Measurements from ENCODE around the gene MPST. TPM values are rescaled to one million over a fixed set of nuclear protein-coding genes. Genes with fewer than 3 reads are reported as not detected.

The MPST gene
- total RNA-seq, 2 experiments from 2014 or later: 8.5 to 9.1 TPM

- ATAC-seq: no peak
- Mint-ChIP-seq H3K27me3 (peaks cover 23% of the 10 kb centered on the region), H3K4me1 (ENCODE audit: low read depth) (peaks cover 33% of the 10 kb centered on the region), H3K27ac (no peak overlapping the region), H3K36me3 (ENCODE audit: low read depth) (peaks cover 4% of the 10 kb centered on the region), H3K9me3 (no peaks in the 10 kb centered on the region), H3K4me3 (no peak overlapping the region)
- intact Hi-C loops (cut with micrococcal nuclease): no loop called here
- ChIA-PET POLR2A (interaction anchor here (0.6 to 2.2 kb wide), 5 partner anchors 11 to 758 kb away, joined by 4 to 6 read pairs (median 4); partner anchors contain the start of gene KCTD17), CTCF (no interaction called here)
- TF ChIP-seq, protein P1, sequence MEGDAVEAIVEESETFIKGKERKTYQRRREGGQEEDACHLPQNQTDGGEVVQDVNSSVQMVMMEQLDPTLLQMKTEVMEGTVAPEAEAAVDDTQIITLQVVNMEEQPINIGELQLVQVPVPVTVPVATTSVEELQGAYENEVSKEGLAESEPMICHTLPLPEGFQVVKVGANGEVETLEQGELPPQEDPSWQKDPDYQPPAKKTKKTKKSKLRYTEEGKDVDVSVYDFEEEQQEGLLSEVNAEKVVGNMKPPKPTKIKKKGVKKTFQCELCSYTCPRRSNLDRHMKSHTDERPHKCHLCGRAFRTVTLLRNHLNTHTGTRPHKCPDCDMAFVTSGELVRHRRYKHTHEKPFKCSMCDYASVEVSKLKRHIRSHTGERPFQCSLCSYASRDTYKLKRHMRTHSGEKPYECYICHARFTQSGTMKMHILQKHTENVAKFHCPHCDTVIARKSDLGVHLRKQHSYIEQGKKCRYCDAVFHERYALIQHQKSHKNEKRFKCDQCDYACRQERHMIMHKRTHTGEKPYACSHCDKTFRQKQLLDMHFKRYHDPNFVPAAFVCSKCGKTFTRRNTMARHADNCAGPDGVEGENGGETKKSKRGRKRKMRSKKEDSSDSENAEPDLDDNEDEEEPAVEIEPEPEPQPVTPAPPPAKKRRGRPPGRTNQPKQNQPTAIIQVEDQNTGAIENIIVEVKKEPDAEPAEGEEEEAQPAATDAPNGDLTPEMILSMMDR (IDR thresholded peaks at IDR 0.05): no peak
- no peak for DNase-seq
These were observed 45.6 kb downstream of the MPST start for GRCh38 chr22:37065180-37065579.

DNA sequence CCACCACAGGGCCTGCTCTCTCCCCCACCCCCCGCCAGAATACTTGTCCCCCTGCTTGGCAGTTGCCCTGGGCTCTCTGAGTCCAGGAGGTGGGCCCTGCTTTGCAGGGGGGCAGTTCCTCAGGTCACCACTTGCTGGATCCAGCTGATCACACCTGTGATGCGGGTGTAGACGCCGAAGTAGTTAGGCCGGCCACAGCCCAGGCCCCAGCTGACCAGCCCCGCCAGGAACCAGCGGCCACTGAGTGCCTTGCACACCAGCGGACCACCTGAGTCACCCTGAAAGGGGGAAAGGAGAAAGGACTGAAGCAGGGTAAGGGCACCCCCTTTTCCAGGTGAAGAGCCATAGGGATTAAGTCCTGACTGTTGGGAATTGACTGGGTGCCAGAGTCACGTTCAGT, 46.4 kb downstream of the MPST start:
- no peak overlapping the region for H3K27ac Mint-ChIP-seq
- ATAC-seq (no peak), DNase-seq (no peak)
- intact Hi-C loops (cut with micrococcal nuclease): no loop called here
- TF ChIP-seq, protein P1 (IDR thresholded peaks at IDR 0.05): no peak
- peaks cover 26% of the 10 kb centered on the region for H3K27me3 Mint-ChIP-seq
- ChIA-PET POLR2A (interaction anchor here (0.6 to 2.2 kb wide), 6 partner anchors 12 to 759 kb away, joined by 3 to 6 read pairs (median 4); no protein-coding TSS in a partner anchor), CTCF (no interaction called here)
- no peak overlapping the region for H3K4me3 Mint-ChIP-seq
- H3K36me3 Mint-ChIP-seq (ENCODE audit: low read depth): peaks cover 4% of the 10 kb centered on the region
- no peaks in the 10 kb centered on the region for H3K9me3 Mint-ChIP-seq
- H3K4me1 Mint-ChIP-seq (ENCODE audit: low read depth): peaks cover 25% of the 10 kb centered on the region

DNA sequence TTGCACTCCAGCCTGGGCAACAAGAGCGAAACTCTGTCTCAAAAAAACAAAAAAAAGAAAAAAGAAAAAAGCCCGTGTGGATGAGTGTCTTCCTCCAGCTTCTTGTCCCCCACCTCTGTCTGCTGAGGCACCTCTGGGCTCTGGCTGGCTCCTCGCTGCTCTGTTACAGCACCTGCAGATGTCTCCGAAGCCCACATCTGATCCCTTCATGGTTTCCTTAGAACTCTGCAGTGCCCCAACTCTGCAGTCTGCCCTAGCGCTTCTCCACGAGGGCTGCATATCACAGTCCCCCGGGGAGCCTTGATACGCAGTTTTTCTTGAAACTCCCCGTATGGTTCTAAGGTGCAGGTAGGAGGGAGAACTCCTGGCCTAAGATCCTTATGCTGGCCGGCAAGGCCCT, 47.9 kb downstream of the MPST start:
- peaks cover 4% of the 10 kb centered on the region for H3K36me3 Mint-ChIP-seq (ENCODE audit: low read depth)
- H3K4me3 Mint-ChIP-seq: no peak overlapping the region

GRCh38 chr22:37068859-37069258, 49.3 kb downstream of the MPST start:
- ATAC-seq: peak; percentile 46
- no peak overlapping the region for H3K4me3 Mint-ChIP-seq
- POLR2A ChIA-PET: interaction anchor here (1.1 to 1.2 kb wide), 2 partner anchors 53 to 103 kb away, joined by 3 to 4 read pairs; no protein-coding TSS in a partner anchor
- intact Hi-C loops (cut with micrococcal nuclease): no loop called here
- H3K27me3 Mint-ChIP-seq: peaks cover 26% of the 10 kb centered on the region
- TF ChIP-seq, protein P1 (IDR thresholded peaks at IDR 0.05): no peak
- no peak for DNase-seq
- peaks cover 2% of the 10 kb centered on the region for H3K4me1 Mint-ChIP-seq (ENCODE audit: low read depth)
- no peak overlapping the region for H3K27ac Mint-ChIP-seq
- CTCF ChIA-PET: interaction anchor here (0.9 to 1.0 kb wide), 2 partner anchors 79 to 131 kb away, joined by 3 read pairs; no protein-coding TSS in a partner anchor
- no peaks in the 10 kb centered on the region for H3K9me3 Mint-ChIP-seq
- H3K36me3 Mint-ChIP-seq (ENCODE audit: low read depth): peaks cover 4% of the 10 kb centered on the region

More for the DNA sequence above, 47.9 kb downstream of the MPST start:
- ATAC-seq: no peak
- intact Hi-C loops (cut with micrococcal nuclease): no loop called here
- H3K9me3 Mint-ChIP-seq: no peaks in the 10 kb centered on the region
- H3K27me3 Mint-ChIP-seq: peaks cover 26% of the 10 kb centered on the region
- no peak for DNase-seq
- H3K27ac Mint-ChIP-seq: no peak overlapping the region
- TF ChIP-seq, protein P1 (IDR thresholded peaks at IDR 0.05): no peak
- H3K4me1 Mint-ChIP-seq (ENCODE audit: low read depth): peaks cover 12% of the 10 kb centered on the region
- ChIA-PET CTCF (no interaction called here), POLR2A (interaction anchor here (1.1 to 1.5 kb wide), 3 partner anchors 15 to 191 kb away, joined by 3 to 6 read pairs (median 3); partner anchors contain the start of gene KCTD17)

DNA sequence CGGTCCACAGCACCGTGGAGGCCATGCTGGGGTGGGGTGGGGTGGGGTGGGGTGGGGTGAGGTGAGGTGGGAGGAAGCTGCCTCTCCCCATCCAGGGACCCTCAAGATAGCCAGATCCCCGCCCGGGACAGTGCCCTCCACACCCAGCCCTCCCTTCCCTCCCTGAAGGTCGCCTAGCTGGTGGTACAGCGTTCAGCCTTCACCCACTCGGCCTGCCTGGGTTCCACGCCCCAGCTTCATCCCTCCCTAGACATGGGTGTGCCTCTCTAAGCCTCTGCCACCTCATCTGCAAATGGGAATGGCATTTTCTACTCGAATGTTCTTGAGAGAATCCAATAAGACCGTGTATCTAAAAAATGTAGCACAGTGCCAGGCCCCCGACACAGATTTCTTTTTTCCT, 49.8 kb downstream of the MPST start:
- peaks cover under 1% of the 10 kb centered on the region for H3K4me1 Mint-ChIP-seq (ENCODE audit: low read depth)
- no peak overlapping the region for H3K27ac Mint-ChIP-seq
- ChIA-PET CTCF (interaction anchor here (1.0 kb wide), 1 partner anchor 131 kb away, joined by 3 read pairs; no protein-coding TSS in a partner anchor), POLR2A (interaction anchor here (1.1 to 1.2 kb wide), 2 partner anchors 53 to 102 kb away, joined by 3 to 4 read pairs; no protein-coding TSS in a partner anchor)
- no peak overlapping the region for H3K4me3 Mint-ChIP-seq
- peaks cover 1% of the 10 kb centered on the region for H3K36me3 Mint-ChIP-seq (ENCODE audit: low read depth)
- H3K27me3 Mint-ChIP-seq: peaks cover 27% of the 10 kb centered on the region
- H3K9me3 Mint-ChIP-seq: no peaks in the 10 kb centered on the region
- TF ChIP-seq, protein P1 (IDR thresholded peaks at IDR 0.05): no peak
- DNase-seq (no peak), ATAC-seq (no peak)
- intact Hi-C loops (cut with micrococcal nuclease): no loop called here

Measured in activated CD8-positive, alpha-beta T cell treated with anti-CD3 and anti-CD28 coated beads for 36 hours (primary cell).